Testis (tissue), 3 donors: ENCODE results near the gene GLRA3. TPM values are rescaled to one million over a fixed set of nuclear protein-coding genes. Genes with fewer than 3 reads are reported as not detected.

Experiments used
- DNase-seq: peaks from one replicate; pipeline ENCODE4 v3.0.0-alpha.2; 2019
- H3K27ac ChIP-seq, 2 donors: fragments of 200-600 bp; sonication (generic); one replicate each; pipeline ENCODE4 v1.5.1; 2019
- H3K27me3 ChIP-seq: fragments of 200-600 bp; sonication (generic); one replicate; pipeline ENCODE4 v1.5.1; 2019
- H3K36me3 ChIP-seq: fragments of 200-600 bp; sonication (generic); one replicate; pipeline ENCODE4 v1.5.1; 2017; ENCODE audit warnings: low read depth; ENCODE audit errors: missing control alignments
- H3K4me1 ChIP-seq: fragments of 200-600 bp; sonication (generic); one replicate; pipeline ENCODE4 v1.5.1; 2019
- H3K4me3 ChIP-seq, 2 donors: fragments of 200-600 bp; sonication (generic); one replicate each; pipeline ENCODE4 v1.5.1; 2017 to 2019
- H3K9me3 ChIP-seq: fragments of 200-600 bp; sonication (generic); one replicate; pipeline ENCODE4 v1.5.1; 2017
- CTCF ChIP-seq, 3 experiments: fragments of 450-650 bp in 2 of 3; fragments of 200-600 bp in 1 of 3; sonication (generic) in 1 of 3; IDR thresholded peaks; one replicate each; pipeline ENCODE4 v1.5.1; 2016 to 2019; ENCODE audit warnings: antibody characterized with exemption in 3 of 3, mild to moderate bottlenecking in 2 of 3, moderate library complexity in 1 of 3
- POLR2A ChIP-seq: fragments of 450-650 bp; IDR thresholded peaks from one replicate; pipeline ENCODE4 v1.6.1; 2017; ENCODE audit warnings: antibody characterized with exemption, mild to moderate bottlenecking, moderate library complexity
- WGBS, 2 donors: methylation state at CpG; one replicate each; pipeline ENCODE4 v1.1.5; 2018; 5-methylcytosine and 5-hydroxymethylcytosine counted together
- intact Hi-C: fragments of 100-400 bp; cut with DNase I; formaldehyde crosslinking; loops from one replicate; pipeline ENCODE4 v1.15.1; 2023; ENCODE audit warnings: low total_unique reads
- polyA plus RNA-seq: library from polyadenylated mRNA; stranded (reverse); fragments of 350-450 nt; fragmentation: Illumina TruSeq; extraction: RNeasy Lipid Tissue Mini Kit (QIAGEN cat#74804); gene quantifications from one replicate; pipeline ENCODE4 v1.2.3, GENCODE V29; 2014; ENCODE audit warnings: low read depth, low replicate concordance; ENCODE audit not compliant: insufficient read depth
- total RNA-seq, 2 donors: library from RNA; depleted of rRNA; stranded (reverse); fragments of >200 nt; gene quantifications; one replicate each; pipeline ENCODE4 v1.2.3, GENCODE V29; 2016

Gene GLRA3
- total and polyA plus RNA-seq, 3 donors from 2014 or later, result 1.2 to 1.3 (median 1.3) TPM

GRCh38 chr4:174870311-174870710 lies 41.3 kb upstream of the GLRA3 start:
- TF ChIP-seq POLR2A (no peak), CTCF (IDR thresholded peaks at IDR 0.05) (no peak)
- no peak overlapping the region for H3K4me3 ChIP-seq
- no peak overlapping the region for H3K27ac ChIP-seq
- 22 to 48% methylated on average over 2 of the region's 2 CpGs for WGBS, 2 donors
- H3K9me3 ChIP-seq, result no peaks in the 10 kb centered on the region
- no peak for DNase-seq
- no peaks in the 10 kb centered on the region for H3K36me3 ChIP-seq
- intact Hi-C loops, result no loop called here
- H3K4me1 ChIP-seq, result no peaks in the 10 kb centered on the region
- H3K27me3 ChIP-seq, result no peaks in the 10 kb centered on the region

- WGBS, 2 donors, result 74 to 78% methylated on average over 3 of the region's 3 CpGs
- H3K4me1 ChIP-seq, result no peaks in the 10 kb centered on the region
- no peak overlapping the region for H3K27ac ChIP-seq
- H3K27me3 ChIP-seq, result no peaks in the 10 kb centered on the region
- intact Hi-C loops, result no loop called here
- no peak overlapping the region for H3K4me3 ChIP-seq
- DNase-seq, result no peak
- TF ChIP-seq CTCF (IDR thresholded peaks at IDR 0.05) (no peak), POLR2A (no peak)
- no peaks in the 10 kb centered on the region for H3K9me3 ChIP-seq
- H3K36me3 ChIP-seq, result no peaks in the 10 kb centered on the region
Observed at GRCh38 chr4:174869339-174869738, 40.3 kb upstream of the GLRA3 start.

- Histone ChIP-seq H3K9me3 (no peaks in the 10 kb centered on the region), H3K27ac (no peak overlapping the region), H3K27me3 (no peaks in the 10 kb centered on the region), H3K4me1 (no peaks in the 10 kb centered on the region), H3K36me3 (no peaks in the 10 kb centered on the region), H3K4me3 (no peak overlapping the region)
- WGBS, 2 donors, result 91 to 96% methylated on average over 3 of the region's 3 CpGs
- no peak for TF ChIP-seq POLR2A
- TF ChIP-seq CTCF (IDR thresholded peaks at IDR 0.05), result no peak
- no peak for DNase-seq
- intact Hi-C loops, result no loop called here
Observed at GRCh38 chr4:174867903-174868302, 38.9 kb upstream of the GLRA3 start.

- Histone ChIP-seq H3K36me3 (no peaks in the 10 kb centered on the region), H3K9me3 (no peaks in the 10 kb centered on the region), H3K4me1 (peaks cover 6% of the 10 kb centered on the region), H3K27ac (no peak overlapping the region), H3K27me3 (no peaks in the 10 kb centered on the region), H3K4me3 (no peak overlapping the region)
- intact Hi-C loops, result no loop called here
- TF ChIP-seq CTCF (IDR thresholded peaks at IDR 0.05) (no peak), POLR2A (no peak)
- DNase-seq, result no peak
- WGBS, 2 donors, result 79 to 83% methylated on average over 1 of the region's 1 CpG
Observed at GRCh38 chr4:174865418-174865985, 36.5 kb upstream of the GLRA3 start.

GRCh38 chr4:174864031-174864430 lies 35.0 kb upstream of the GLRA3 start:
- 87% methylated on average over 2 of the region's 2 CpGs for WGBS, 2 donors
- TF ChIP-seq CTCF (IDR thresholded peaks at IDR 0.05) (no peak), POLR2A (no peak)
- no peak for DNase-seq

More at GRCh38 chr4:174864031-174864430, 35.0 kb upstream of the GLRA3 start:
- no peaks in the 10 kb centered on the region for H3K36me3 ChIP-seq
- H3K27me3 ChIP-seq, result no peaks in the 10 kb centered on the region
- no peaks in the 10 kb centered on the region for H3K9me3 ChIP-seq
- no peak overlapping the region for H3K4me3 ChIP-seq
- intact Hi-C loops, result no loop called here
- H3K4me1 ChIP-seq, result peaks cover 7% of the 10 kb centered on the region
- no peak overlapping the region for H3K27ac ChIP-seq
